Parathyroid adenoma (tissue), 2 donors: ENCODE data around the gene KMT5C.

Source experiments
- H2AFZ ChIP-seq: fragments of 300-600 bp; sonication (generic); one replicate; pipeline ENCODE4 v1.7.0; 2017; ENCODE audit warnings: antibody characterized with exemption, mild to moderate bottlenecking
- H3K27ac ChIP-seq: fragments of 300-600 bp; sonication (generic); one replicate; pipeline ENCODE4 v1.7.0; 2017
- H3K27me3 ChIP-seq: fragments of 300-600 bp; sonication (generic); one replicate; pipeline ENCODE4 v1.7.0; 2017; ENCODE audit warnings: low read length; ENCODE audit not compliant: control insufficient read depth, insufficient read depth
- H3K36me3 ChIP-seq: fragments of 300-600 bp; sonication (generic); one replicate; pipeline ENCODE4 v1.7.0; 2017; ENCODE audit warnings: low read length; ENCODE audit not compliant: control insufficient read depth, insufficient read depth
- H3K4me1 ChIP-seq: fragments of 300-600 bp; sonication (generic); one replicate; pipeline ENCODE4 v1.7.0; 2017; ENCODE audit warnings: control low read depth
- H3K4me2 ChIP-seq: fragments of 300-600 bp; sonication (generic); one replicate; pipeline ENCODE4 v1.7.0; 2017; ENCODE audit warnings: low read length
- H3K4me3 ChIP-seq: fragments of 300-600 bp; sonication (generic); one replicate; pipeline ENCODE4 v1.7.0; 2017; ENCODE audit warnings: low read depth, low read length
- H3K79me2 ChIP-seq: fragments of 300-600 bp; sonication (generic); one replicate; pipeline ENCODE4 v1.7.0; 2017; ENCODE audit warnings: control low read depth
- H3K9ac ChIP-seq: fragments of 300-600 bp; sonication (generic); one replicate; pipeline ENCODE4 v1.7.0; 2017; ENCODE audit warnings: mild to moderate bottlenecking
- H3K9me3 ChIP-seq: fragments of 300-600 bp; sonication (generic); one replicate; pipeline ENCODE4 v1.7.0; 2017; ENCODE audit warnings: low read length; ENCODE audit not compliant: control insufficient read depth
- TF ChIP-seq, protein P1 (sequence below): fragments of 300-600 bp; sonication (generic); IDR thresholded peaks from one replicate; pipeline ENCODE4 v1.7.0; 2017; ENCODE audit warnings: antibody characterized with exemption, mild to moderate bottlenecking
- donor health status: primary hyperparathyroidism.

KMT5C gene

GRCh38 chr19:55301459-55302317, 38.0 kb upstream of the KMT5C start:
- Histone ChIP-seq H3K27me3 (no peaks in the 10 kb centered on the region), H3K9ac (no peak overlapping the region), H3K36me3 (no peaks in the 10 kb centered on the region), H2AFZ (peak overlapping the region; percentile 59), H3K4me1 (no peaks in the 10 kb centered on the region), H3K79me2 (no peaks in the 10 kb centered on the region), H3K4me3 (no peak overlapping the region), H3K27ac (no peak overlapping the region), H3K4me2 (peak overlapping the region; percentile 49), H3K9me3 (no peaks in the 10 kb centered on the region)
- TF ChIP-seq, protein P1, sequence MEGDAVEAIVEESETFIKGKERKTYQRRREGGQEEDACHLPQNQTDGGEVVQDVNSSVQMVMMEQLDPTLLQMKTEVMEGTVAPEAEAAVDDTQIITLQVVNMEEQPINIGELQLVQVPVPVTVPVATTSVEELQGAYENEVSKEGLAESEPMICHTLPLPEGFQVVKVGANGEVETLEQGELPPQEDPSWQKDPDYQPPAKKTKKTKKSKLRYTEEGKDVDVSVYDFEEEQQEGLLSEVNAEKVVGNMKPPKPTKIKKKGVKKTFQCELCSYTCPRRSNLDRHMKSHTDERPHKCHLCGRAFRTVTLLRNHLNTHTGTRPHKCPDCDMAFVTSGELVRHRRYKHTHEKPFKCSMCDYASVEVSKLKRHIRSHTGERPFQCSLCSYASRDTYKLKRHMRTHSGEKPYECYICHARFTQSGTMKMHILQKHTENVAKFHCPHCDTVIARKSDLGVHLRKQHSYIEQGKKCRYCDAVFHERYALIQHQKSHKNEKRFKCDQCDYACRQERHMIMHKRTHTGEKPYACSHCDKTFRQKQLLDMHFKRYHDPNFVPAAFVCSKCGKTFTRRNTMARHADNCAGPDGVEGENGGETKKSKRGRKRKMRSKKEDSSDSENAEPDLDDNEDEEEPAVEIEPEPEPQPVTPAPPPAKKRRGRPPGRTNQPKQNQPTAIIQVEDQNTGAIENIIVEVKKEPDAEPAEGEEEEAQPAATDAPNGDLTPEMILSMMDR: peak; percentile 96

- H3K27me3 ChIP-seq: no peaks in the 10 kb centered on the region
- no peak overlapping the region for H3K9ac ChIP-seq
- no peak overlapping the region for H3K4me3 ChIP-seq
- no peak overlapping the region for H3K27ac ChIP-seq
- no peaks in the 10 kb centered on the region for H3K79me2 ChIP-seq
- H3K36me3 ChIP-seq: no peaks in the 10 kb centered on the region
- H3K4me1 ChIP-seq: no peaks in the 10 kb centered on the region
- no peak overlapping the region for H2AFZ ChIP-seq
- TF ChIP-seq, protein P1: no peak
- H3K9me3 ChIP-seq: no peaks in the 10 kb centered on the region
- H3K4me2 ChIP-seq: no peak overlapping the region
Observed at GRCh38 chr19:55302318-55302703, 37.4 kb upstream of the KMT5C start.

GRCh38 chr19:55303477-55303876, 36.2 kb upstream of the KMT5C start:
- TF ChIP-seq, protein P1: no peak
- H3K4me1 ChIP-seq: no peaks in the 10 kb centered on the region
- H3K4me3 ChIP-seq: no peak overlapping the region
- H3K4me2 ChIP-seq: no peak overlapping the region
- no peaks in the 10 kb centered on the region for H3K36me3 ChIP-seq
- no peak overlapping the region for H3K27ac ChIP-seq
- no peak overlapping the region for H2AFZ ChIP-seq
- H3K9me3 ChIP-seq: no peaks in the 10 kb centered on the region
- no peaks in the 10 kb centered on the region for H3K27me3 ChIP-seq
- no peak overlapping the region for H3K9ac ChIP-seq
- H3K79me2 ChIP-seq: no peaks in the 10 kb centered on the region

- Histone ChIP-seq H3K4me2 (no peak overlapping the region), H3K79me2 (no peaks in the 10 kb centered on the region), H3K9me3 (no peaks in the 10 kb centered on the region), H3K27me3 (no peaks in the 10 kb centered on the region), H3K4me1 (no peaks in the 10 kb centered on the region), H3K4me3 (no peak overlapping the region), H3K27ac (no peak overlapping the region), H2AFZ (no peak overlapping the region), H3K9ac (no peak overlapping the region), H3K36me3 (no peaks in the 10 kb centered on the region)
- TF ChIP-seq, protein P1: no peak
Observed at GRCh38 chr19:55304279-55304978, 35.2 kb upstream of the KMT5C start.
